ENCODE data around the gene SLC30A2. TPM values are rescaled to one million over a fixed set of nuclear protein-coding genes. Genes with fewer than 3 reads are reported as not detected.

Gene SLC30A2
- total RNA-seq, 1 experiment from 2014 or later, result 0.35 TPM

GRCh38 chr1:26038477-26038876 is 7.4 kb downstream of the SLC30A2 start:
- no peak for DNase-seq
- H2BK20ac ChIP-seq (ENCODE audit: low read depth, low read length, poor library complexity, severe bottlenecking), result no peak overlapping the region
- H2BK5ac ChIP-seq (ENCODE audit: insufficient read length, low read length), result no peak overlapping the region
- H3K18ac ChIP-seq (ENCODE audit: insufficient read length, low read depth, low read length), result no peak overlapping the region
- H3K4me1 ChIP-seq (ENCODE audit: insufficient read depth, low read length), result no peaks in the 10 kb centered on the region; the same call in 1 of the 2 replicates
- H3K79me2 ChIP-seq (ENCODE audit: insufficient read depth, low read length), result no peaks in the 10 kb centered on the region
- H4K5ac ChIP-seq (ENCODE audit: insufficient read length, low read depth, low read length), result no peak overlapping the region
- no peak overlapping the region for H3K4ac ChIP-seq (ENCODE audit: low read depth, low read length)
- no peak overlapping the region for H4K8ac ChIP-seq (replicated peaks; ENCODE audit: insufficient read length, low read depth, low read length)
- peaks cover 4% of the 10 kb centered on the region; the same call in 1 of the 2 replicates for H3K27me3 ChIP-seq (ENCODE audit: insufficient read depth, low read length)
- peaks cover 9% of the 10 kb centered on the region in 2 experiments for H3K4me1 Mint-ChIP-seq
- no peak overlapping the region for H3T11ph ChIP-seq (ENCODE audit: low read length)
- H3K36me3 Mint-ChIP-seq (ENCODE audit: insufficient read depth in 1 of 3, low read depth in 3 of 3), result no peaks in the 10 kb centered on the region
- H3K9me3 ChIP-seq (ENCODE audit: control insufficient read depth, low read depth, low read length), result no peaks in the 10 kb centered on the region
- H3K56ac ChIP-seq (ENCODE audit: insufficient read length, low read depth, low read length), result no peak overlapping the region
- H3K27me3 Mint-ChIP-seq (ENCODE audit: low read depth), result peaks cover 85% of the 10 kb centered on the region
- no peak overlapping the region for H3K27ac Mint-ChIP-seq
- no peak overlapping the region for H2BK15ac ChIP-seq (ENCODE audit: low read depth, low read length)
- no peak overlapping the region for H2BK120ac ChIP-seq (ENCODE audit: low read depth, low read length, poor library complexity, severe bottlenecking)
- no peak overlapping the region for H2BK12ac ChIP-seq (ENCODE audit: insufficient read length, low read depth, low read length)
- H2AFZ ChIP-seq (ENCODE audit: low read length), result no peak overlapping the region
- H3K14ac ChIP-seq (ENCODE audit: insufficient read depth, low read length), result no peak overlapping the region
- H3K4me2 ChIP-seq (ENCODE audit: insufficient read depth, insufficient read length, low read length), result no peak overlapping the region
- H2AK5ac ChIP-seq (ENCODE audit: insufficient read length, low read length), result no peak overlapping the region
- no peak overlapping the region for H4K91ac ChIP-seq (ENCODE audit: insufficient read length, low read depth, low read length)
- TF ChIP-seq CTCF (conservative IDR thresholded peaks at IDR 0.05), result no peak
- no peaks in the 10 kb centered on the region for H3K9me3 Mint-ChIP-seq
- no peaks in the 10 kb centered on the region for H3K79me1 ChIP-seq (ENCODE audit: insufficient read depth, low read depth, low read length, poor library complexity, severe bottlenecking)
- no peak overlapping the region for H3K23ac ChIP-seq (ENCODE audit: insufficient read length, low read depth, low read length)
- no CpG with 5 or more reads among the region's 6 CpGs for WGBS (ENCODE audit: extremely low coverage, insufficient read length, low lambda C conversion rate)
- H3K4me3 Mint-ChIP-seq, result no peak overlapping the region
- H4K20me1 ChIP-seq (ENCODE audit: control insufficient read depth, insufficient read depth, insufficient read length), result peaks cover 4% of the 10 kb centered on the region
- H3K9ac ChIP-seq (ENCODE audit: extremely low read depth, insufficient read length, low read length), result no peak overlapping the region
- peaks cover 12% of the 10 kb centered on the region for H3K23me2 ChIP-seq (ENCODE audit: insufficient read length, low read depth, low read length, poor library complexity, severe bottlenecking)
- no peak overlapping the region for H3K27ac ChIP-seq (ENCODE audit: insufficient read length, low read depth, low read length)
